IgD-negative memory B cell (primary cell): ENCODE results near the gene ENDOG. TPM values are rescaled to one million over a fixed set of nuclear protein-coding genes. Genes with fewer than 3 reads are reported as not detected.

Source experiments
- H3K27ac Mint-ChIP-seq, 3 donors: one replicate each; pipeline ENCODE4 v1.8.0; 2020 to 2022; ENCODE audit warnings: mild to moderate bottlenecking in 3 of 3, mixed read lengths in 3 of 3, moderate library complexity in 1 of 3
- H3K27me3 Mint-ChIP-seq: one replicate; pipeline ENCODE4 v1.8.0; 2021; ENCODE audit warnings: mixed read lengths
- H3K36me3 Mint-ChIP-seq: one replicate; pipeline ENCODE4 v1.8.0; 2020; ENCODE audit warnings: mild to moderate bottlenecking, mixed read lengths
- H3K4me1 Mint-ChIP-seq, 3 donors: one replicate each; pipeline ENCODE4 v1.8.0; 2020 to 2022; ENCODE audit warnings: mixed read lengths in 3 of 3, mild to moderate bottlenecking in 1 of 3
- H3K4me3 Mint-ChIP-seq, 4 donors: one replicate each; pipeline ENCODE4 v1.8.0; 2020 to 2022; ENCODE audit warnings: mild to moderate bottlenecking in 4 of 4, mixed read lengths in 4 of 4, moderate library complexity in 3 of 4
- H3K9me3 Mint-ChIP-seq, 3 donors: one replicate each; pipeline ENCODE4 v1.8.0; 2020 to 2021; ENCODE audit warnings: mixed read lengths in 3 of 3, mild to moderate bottlenecking in 1 of 3
- polyA plus RNA-seq: library from polyadenylated mRNA; unstranded; fragments of 300-500 nt; fragmentation: Illumina TruSeq; gene quantifications from one replicate; pipeline ENCODE4 v1.2.3, GENCODE V29; 2021

Gene ENDOG
- polyA plus RNA-seq, 1 donor from 2014 or later: 15.3 TPM

GRCh38 chr9:128818839-128819715 lies 777 bp downstream of the ENDOG start:
- no peaks in the 10 kb centered on the region for H3K27me3 Mint-ChIP-seq
- H3K9me3 Mint-ChIP-seq: peaks cover 0 to 2% (median 0%) of the 10 kb centered on the region in 3 donors
- peak overlapping the region in 2 of 3 donors; percentile 31 to 94 for H3K27ac Mint-ChIP-seq
- H3K4me3 Mint-ChIP-seq: peak overlapping the region; percentile 82 to 96 (median 94)
- H3K36me3 Mint-ChIP-seq: no peaks in the 10 kb centered on the region
- H3K4me1 Mint-ChIP-seq: peaks cover 6 to 9% (median 8%) of the 10 kb centered on the region in 3 donors

GRCh38 chr9:128819716-128820664 lies 1.7 kb downstream of the ENDOG start:
- Mint-ChIP-seq H3K27me3 (no peaks in the 10 kb centered on the region), H3K4me1 (peaks cover 6 to 9% (median 8%) of the 10 kb centered on the region in 3 donors), H3K36me3 (no peaks in the 10 kb centered on the region), H3K4me3 (peak overlapping the region; percentile 43 to 96 (median 79)), H3K27ac (peak overlapping the region in 2 of 3 donors; percentile 31 to 94), H3K9me3 (peaks cover 0 to 2% (median 0%) of the 10 kb centered on the region in 3 donors)

GRCh38 chr9:128820665-128821583 lies 2.6 kb downstream of the ENDOG start:
- H3K4me3 Mint-ChIP-seq: peak overlapping the region in 2 of 4 donors; percentile 63 to 82
- H3K36me3 Mint-ChIP-seq: no peaks in the 10 kb centered on the region
- H3K9me3 Mint-ChIP-seq: peaks cover 0 to 2% (median 0%) of the 10 kb centered on the region in 3 donors

GRCh38 chr9:128821584-128822406 lies 3.5 kb downstream of the ENDOG start:
- H3K4me1 Mint-ChIP-seq: peaks cover 6 to 9% (median 8%) of the 10 kb centered on the region in 3 donors
- H3K36me3 Mint-ChIP-seq: no peaks in the 10 kb centered on the region
- H3K27me3 Mint-ChIP-seq: no peaks in the 10 kb centered on the region
- H3K9me3 Mint-ChIP-seq: peaks cover 0 to 2% (median 0%) of the 10 kb centered on the region in 3 donors
- H3K4me3 Mint-ChIP-seq: peak overlapping the region in 1 of 4 donors; percentile 48
- H3K27ac Mint-ChIP-seq: peak overlapping the region in 1 of 3 donors; percentile 59

More at GRCh38 chr9:128820665-128821583, 2.6 kb downstream of the ENDOG start:
- Mint-ChIP-seq H3K4me1 (peaks cover 6 to 9% (median 8%) of the 10 kb centered on the region in 3 donors), H3K27me3 (no peaks in the 10 kb centered on the region), H3K27ac (peak overlapping the region in 1 of 3 donors; percentile 59)

- H3K4me3 Mint-ChIP-seq: peak overlapping the region in 1 of 4 donors; percentile 48
Measured at GRCh38 chr9:128822407-128823042, 4.2 kb downstream of the ENDOG start.

GRCh38 chr9:128823362-128823902 lies 5.1 kb downstream of the ENDOG start:
- Mint-ChIP-seq H3K4me3 (peak overlapping the region in 1 of 4 donors; percentile 34), H3K36me3 (no peaks in the 10 kb centered on the region), H3K27me3 (no peaks in the 10 kb centered on the region), H3K4me1 (peaks cover 2 to 9% (median 5%) of the 10 kb centered on the region in 3 donors), H3K9me3 (no peaks in the 10 kb centered on the region), H3K27ac (no peak overlapping the region)

More at GRCh38 chr9:128822407-128823042, 4.2 kb downstream of the ENDOG start:
- Mint-ChIP-seq H3K27ac (no peak overlapping the region), H3K9me3 (peaks cover 0 to 2% (median 0%) of the 10 kb centered on the region in 3 donors), H3K27me3 (no peaks in the 10 kb centered on the region), H3K4me1 (peaks cover 6 to 9% (median 8%) of the 10 kb centered on the region in 3 donors), H3K36me3 (no peaks in the 10 kb centered on the region)

GRCh38 chr9:128823903-128824406 lies 5.7 kb downstream of the ENDOG start:
- peaks cover 6 to 14% (median 10%) of the 10 kb centered on the region in 3 donors for H3K4me1 Mint-ChIP-seq
- H3K36me3 Mint-ChIP-seq: no peaks in the 10 kb centered on the region
- H3K27ac Mint-ChIP-seq: peak overlapping the region in 1 of 3 donors; percentile 35
- H3K4me3 Mint-ChIP-seq: peak overlapping the region in 1 of 4 donors; percentile 65
- no peaks in the 10 kb centered on the region for H3K9me3 Mint-ChIP-seq
- H3K27me3 Mint-ChIP-seq: no peaks in the 10 kb centered on the region

- no peaks in the 10 kb centered on the region for H3K36me3 Mint-ChIP-seq
Measured at GRCh38 chr9:128824911-128825310, 6.6 kb downstream of the ENDOG start.

GRCh38 chr9:128825923-128826700 lies 7.8 kb downstream of the ENDOG start:
- Mint-ChIP-seq H3K4me1 (peaks cover 8 to 13% (median 12%) of the 10 kb centered on the region in 3 donors), H3K9me3 (no peaks in the 10 kb centered on the region), H3K27ac (no peak overlapping the region), H3K4me3 (peak overlapping the region in 1 of 4 donors; percentile 91), H3K36me3 (no peaks in the 10 kb centered on the region), H3K27me3 (no peaks in the 10 kb centered on the region)

More at GRCh38 chr9:128824911-128825310, 6.6 kb downstream of the ENDOG start:
- Mint-ChIP-seq H3K9me3 (no peaks in the 10 kb centered on the region), H3K27ac (peak overlapping the region in 1 of 3 donors; percentile 35), H3K4me1 (peaks cover 8 to 13% (median 12%) of the 10 kb centered on the region in 3 donors), H3K27me3 (no peaks in the 10 kb centered on the region), H3K4me3 (peak overlapping the region in 1 of 4 donors; percentile 65)

- Mint-ChIP-seq H3K27ac (peak overlapping the region in 2 of 3 donors; percentile 69 to 72), H3K27me3 (no peaks in the 10 kb centered on the region), H3K9me3 (no peaks in the 10 kb centered on the region), H3K4me3 (peak overlapping the region; percentile 91 to 99 (median 94)), H3K4me1 (peaks cover 8 to 13% (median 12%) of the 10 kb centered on the region in 3 donors), H3K36me3 (no peaks in the 10 kb centered on the region)
Measured at GRCh38 chr9:128828267-128828666, 10.0 kb downstream of the ENDOG start.

- H3K36me3 Mint-ChIP-seq: no peaks in the 10 kb centered on the region
- H3K4me3 Mint-ChIP-seq: peak overlapping the region; percentile 91 to 99 (median 94)
- H3K9me3 Mint-ChIP-seq: no peaks in the 10 kb centered on the region
- peaks cover 8 to 13% (median 12%) of the 10 kb centered on the region in 3 donors for H3K4me1 Mint-ChIP-seq
- H3K27ac Mint-ChIP-seq: peak overlapping the region in 2 of 3 donors; percentile 69 to 72
- H3K27me3 Mint-ChIP-seq: no peaks in the 10 kb centered on the region
Measured at GRCh38 chr9:128828719-128829452, 10.6 kb downstream of the ENDOG start.
